AG08396 (cell line): ENCODE measurements around the gene CHAD.
"Not testable (repeated sequence)": the region's sequence is repeated elsewhere in the genome, so short reads cannot be mapped to it uniquely, and the experiment has no call there.

Experiments
- DNase-seq: peaks from one replicate; pipeline ENCODE4 v3.0.0; 2012; ENCODE audit warnings: low spot score, mixed read lengths

CHAD gene

DNA sequence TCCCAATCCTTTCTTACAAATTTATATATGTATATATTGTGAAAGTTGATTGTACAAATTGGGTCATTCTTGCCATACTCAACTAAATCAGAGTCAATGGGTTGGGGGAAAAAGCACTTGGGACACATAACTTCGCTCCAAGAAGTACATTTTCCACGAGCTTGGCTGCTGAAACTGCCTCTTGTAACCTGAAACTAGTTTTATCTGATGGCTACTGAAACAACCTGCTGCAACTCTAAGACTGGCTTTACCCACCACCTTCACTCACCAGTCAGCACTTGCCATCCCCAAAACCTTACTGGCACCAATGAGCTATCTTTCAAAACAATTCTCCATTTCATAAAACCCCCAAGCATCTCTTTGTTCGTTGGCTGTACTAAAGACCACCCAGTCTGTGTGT, 25.1 kb upstream of the CHAD start:
- no peak for DNase-seq

DNA sequence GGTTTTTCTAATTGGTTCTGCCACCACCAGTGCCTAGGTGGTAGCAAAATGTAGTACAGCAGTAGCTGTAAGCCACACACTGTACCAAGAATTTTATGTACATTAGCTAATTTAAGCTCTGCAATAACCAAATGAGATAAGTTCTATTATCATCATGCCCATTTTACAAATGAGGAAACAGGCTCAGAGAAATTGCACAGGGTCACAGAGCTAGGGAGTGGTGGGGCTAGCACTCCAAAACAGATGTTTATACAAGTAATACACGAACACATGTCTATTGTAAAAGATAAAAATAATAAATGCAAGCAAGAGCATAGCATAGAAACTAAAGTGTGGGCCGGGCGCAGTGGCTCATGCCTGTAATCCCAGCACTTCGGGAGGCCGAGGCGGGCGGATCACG, 23.5 kb upstream of the CHAD start:
- no peak for DNase-seq

DNA sequence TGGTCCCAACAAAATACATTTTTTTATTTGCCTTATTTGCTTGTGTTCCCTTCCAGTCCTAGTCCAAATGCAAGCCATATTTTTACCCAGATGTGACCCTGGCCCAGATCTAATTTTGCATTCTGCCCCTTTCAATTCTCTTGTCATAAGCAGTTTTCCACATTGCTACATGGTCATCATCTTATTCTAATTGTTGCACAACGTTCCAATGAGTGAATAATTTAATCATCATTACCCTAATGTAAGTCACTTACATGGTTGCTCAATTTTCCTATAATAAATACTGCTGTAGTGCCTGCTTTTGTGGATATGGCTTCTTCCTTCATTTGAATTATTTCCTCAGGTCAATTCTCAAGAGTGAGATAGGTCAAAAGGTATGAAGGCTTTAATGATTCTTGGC, 22.8 kb upstream of the CHAD start:
- no peak for DNase-seq

DNA sequence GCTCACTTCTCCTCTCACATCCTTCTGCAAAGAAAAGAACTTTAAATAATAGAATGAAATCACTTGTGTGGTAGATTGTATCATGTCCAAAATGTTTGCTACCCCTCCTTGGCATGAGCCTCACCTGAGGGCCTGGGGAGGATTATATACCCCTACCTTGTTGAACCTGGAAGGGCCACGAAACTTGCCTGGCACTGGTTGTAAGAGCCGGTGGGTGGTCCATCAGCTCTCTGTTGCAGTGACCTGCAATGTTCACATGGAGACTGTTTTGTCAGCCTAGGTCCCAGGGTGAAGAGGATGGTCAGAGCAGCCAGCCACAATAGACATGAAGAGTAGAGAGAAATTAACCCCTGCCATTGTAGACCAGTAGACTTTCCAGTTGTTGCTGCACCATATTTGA, 20.2 kb upstream of the CHAD start:
- no peak for DNase-seq

DNA sequence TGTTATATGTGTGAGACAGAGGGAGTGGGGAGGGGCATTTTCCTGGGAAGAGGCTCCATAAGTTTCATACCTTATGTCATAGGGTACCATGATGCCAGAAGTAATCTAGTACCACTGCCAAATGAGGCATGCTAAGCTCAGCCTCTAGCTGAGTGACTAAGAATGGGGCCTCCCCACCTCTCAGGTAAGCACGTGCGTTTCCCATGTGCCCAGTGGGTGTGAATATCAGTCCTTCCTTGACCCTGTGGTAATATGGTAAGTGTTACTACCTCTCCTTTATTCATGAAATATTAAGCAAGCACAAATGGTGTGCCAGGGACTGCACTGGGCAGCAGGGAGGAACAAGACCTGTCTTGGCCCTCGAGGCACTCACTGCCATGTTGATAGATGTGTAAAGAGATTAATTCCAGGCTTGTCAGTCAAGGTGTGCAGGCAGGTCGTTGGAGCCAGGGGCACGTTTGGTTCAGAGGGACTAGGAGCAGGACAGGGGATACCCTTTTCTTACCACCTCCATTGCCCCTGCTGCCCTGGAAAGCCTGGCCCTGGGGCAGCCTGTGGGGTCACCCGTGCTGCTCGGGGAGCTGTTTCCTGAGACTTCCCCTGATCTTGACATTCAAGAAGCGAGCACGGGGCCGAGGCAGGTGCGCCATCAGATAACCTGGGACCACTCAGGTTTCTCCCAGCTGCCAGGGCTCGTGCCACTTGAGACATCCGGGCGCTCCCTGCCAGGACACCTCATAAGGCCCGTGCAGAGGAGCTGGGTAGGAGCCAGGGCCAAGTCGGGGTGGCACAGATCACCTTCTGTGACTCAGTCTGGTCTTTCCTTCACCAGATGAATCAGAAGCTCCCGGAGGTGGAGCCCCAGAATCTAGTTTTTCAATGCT, 18.8 kb upstream of the CHAD start:
- no peak for DNase-seq

DNA sequence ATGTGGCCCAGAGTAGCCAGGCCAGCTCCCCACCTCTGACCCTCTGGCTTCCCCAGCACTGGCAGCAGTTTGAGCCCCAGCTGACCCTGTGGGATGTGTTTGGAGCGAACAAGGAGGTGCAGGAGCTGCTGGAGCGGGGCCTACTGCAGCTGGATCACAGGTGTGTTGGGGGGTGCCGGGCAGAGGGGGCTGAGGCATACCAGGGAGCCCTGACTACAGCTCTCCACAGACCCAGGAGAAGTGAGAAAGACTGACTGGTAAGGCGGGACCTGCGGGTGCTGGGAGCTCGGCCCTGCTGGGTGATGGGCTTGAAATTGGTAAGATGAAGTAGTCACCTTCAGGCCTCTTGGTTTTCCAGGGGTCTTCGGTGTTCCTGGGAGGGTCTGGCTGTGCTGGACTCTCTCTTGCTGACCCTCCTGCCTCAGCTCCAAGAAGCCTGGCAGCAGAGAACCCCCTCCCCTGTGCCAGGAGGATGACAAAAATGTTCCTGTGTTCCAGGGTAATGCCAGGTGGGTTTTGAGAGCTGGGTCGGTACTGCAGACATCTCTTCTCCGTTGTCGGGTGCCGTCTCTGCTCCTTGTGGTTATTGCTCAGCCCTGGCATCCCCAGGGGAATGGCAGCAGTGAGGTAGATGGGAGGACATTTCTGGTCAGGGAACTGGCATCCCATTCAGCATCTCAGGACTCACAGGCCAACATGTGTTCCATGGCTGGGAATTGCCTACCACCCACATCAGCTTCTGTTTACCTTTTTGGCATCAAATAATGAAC, 15.9 kb upstream of the CHAD start:
- DNase-seq: no peak

DNA sequence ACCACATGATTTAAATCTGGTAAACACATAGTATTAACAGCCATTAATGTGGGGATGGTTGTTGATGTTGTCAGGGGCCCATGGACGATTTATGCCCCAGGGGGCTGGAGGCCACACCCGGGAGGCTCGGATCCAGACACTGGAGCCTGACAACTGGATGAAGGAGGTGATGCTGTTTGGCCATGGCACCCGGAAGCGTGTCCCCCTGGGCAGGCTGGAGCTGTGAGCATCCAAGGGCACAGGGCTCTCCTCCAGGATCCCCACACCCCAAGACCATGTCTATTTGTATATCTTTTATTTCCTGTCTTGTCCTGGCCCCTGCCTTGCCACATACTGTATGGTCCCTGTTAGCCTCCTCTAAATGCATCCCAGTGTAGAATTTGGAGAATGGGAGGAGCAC, 14.6 kb upstream of the CHAD start:
- no peak for DNase-seq

DNA sequence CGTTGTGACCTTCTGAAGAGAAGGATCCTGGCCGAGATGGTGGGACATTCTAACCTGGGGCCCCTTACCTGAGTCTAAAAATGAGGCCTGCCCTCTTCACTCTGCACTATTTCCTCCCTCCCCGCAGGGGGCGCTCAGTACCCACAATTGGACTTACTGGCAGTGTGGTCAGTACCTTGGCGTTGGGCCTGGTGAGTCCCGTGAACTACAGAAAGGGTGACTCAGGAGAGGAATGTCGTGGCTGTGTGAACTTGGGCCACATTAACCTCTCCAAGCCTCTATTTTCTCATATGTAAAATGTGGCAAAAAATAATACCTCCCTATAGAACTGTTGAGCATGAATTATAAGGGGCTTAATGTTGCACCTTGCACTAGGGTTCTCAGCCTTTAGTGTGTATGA, 13.8 kb upstream of the CHAD start:
- DNase-seq: peak; percentile 92

DNA sequence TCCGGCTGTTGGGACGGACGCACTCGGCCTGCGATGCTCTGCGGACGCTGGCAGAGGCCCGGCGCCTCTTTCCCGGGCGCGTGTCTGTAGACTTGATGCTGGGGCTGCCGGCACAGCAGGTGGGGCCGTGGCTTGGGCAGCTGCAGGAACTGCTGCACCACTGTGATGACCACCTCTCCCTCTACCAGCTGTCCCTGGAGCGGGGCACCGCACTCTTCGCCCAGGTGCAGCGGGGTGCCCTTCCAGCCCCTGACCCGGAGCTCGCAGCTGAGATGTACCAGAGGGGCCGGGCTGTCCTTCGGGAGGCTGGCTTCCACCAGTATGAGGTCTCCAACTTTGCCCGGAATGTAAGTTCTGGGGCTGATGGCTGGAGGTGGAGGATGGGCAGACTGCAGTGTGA, 13.4 kb upstream of the CHAD start:
- DNase-seq: no peak

DNA sequence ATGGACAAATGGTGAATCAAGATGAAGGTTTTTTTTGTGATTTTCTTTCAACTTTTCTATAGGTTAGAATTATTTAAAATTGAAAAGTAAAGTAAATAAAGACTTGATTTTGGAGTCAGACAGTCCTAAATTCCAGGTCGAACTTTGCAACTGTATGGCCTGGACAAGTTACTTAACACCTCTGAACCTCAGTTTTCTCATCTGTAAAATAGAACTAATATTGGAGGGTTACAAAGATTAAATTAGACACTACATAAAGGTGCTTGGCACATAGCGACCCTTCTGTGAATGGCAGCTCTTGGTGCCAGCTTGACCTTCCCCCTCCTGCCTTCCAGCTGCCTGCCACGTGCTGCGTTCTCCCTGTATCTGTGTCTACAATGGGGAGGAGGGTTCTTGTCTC, 13.0 kb upstream of the CHAD start:
- no peak for DNase-seq

DNA sequence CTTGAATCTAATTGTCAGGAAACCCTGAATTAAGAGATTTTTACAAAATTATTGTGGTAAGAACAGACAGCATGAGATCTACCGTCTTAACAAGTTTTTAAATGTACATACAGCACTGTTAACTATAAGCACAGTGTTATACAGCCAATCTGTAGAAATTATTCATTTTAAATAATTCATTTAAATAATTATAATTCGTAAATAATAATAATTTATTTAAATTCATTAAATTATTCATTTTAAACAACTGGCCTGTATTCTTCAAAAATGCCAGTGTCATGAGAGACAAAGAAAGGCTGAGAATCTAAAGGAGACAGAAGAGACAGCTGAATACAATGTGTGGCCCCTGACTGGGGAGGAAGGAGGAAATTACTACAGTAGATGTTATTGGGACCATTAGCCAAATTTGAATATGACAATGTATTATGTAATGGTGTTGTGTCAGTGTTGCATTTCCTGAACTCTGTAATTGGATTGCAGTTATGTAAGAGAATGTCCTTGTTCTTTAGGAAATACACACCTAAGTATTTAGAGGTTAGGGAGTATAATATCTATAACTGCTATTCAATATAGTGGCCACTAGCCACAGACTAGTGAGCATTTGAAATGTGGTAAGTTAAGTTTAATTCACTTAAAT, 12.3 kb upstream of the CHAD start:
- no peak for DNase-seq

DNA sequence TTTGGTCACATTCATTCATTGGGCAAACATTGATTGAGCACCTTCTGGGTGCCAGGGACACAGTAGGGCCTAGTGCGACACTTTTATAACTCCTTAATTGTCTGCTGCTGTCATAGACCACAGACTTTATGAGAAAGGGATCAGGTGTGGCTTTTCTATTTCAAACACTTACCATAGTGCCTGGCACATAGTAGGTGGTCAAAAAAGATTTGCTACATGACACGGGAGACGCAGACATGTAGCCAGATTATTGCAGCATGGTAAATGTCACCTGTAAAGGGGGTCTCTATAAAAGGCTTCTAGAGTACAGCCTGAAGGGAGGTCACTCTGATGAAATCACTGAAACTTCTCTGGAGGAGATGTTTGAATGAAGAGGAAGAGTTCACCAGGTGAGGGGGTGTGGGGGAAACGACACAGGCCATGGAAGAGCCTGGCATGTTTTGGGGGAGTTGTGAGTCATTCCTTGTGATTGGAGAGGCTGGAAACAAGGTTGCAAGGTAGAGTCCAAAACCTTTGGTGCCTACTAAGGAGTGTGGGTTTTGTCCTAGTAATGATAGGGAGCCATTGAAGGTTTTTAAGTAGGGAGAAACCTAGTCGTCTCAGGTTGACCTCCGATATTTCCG, 11.6 kb upstream of the CHAD start:
- DNase-seq: no peak

DNA sequence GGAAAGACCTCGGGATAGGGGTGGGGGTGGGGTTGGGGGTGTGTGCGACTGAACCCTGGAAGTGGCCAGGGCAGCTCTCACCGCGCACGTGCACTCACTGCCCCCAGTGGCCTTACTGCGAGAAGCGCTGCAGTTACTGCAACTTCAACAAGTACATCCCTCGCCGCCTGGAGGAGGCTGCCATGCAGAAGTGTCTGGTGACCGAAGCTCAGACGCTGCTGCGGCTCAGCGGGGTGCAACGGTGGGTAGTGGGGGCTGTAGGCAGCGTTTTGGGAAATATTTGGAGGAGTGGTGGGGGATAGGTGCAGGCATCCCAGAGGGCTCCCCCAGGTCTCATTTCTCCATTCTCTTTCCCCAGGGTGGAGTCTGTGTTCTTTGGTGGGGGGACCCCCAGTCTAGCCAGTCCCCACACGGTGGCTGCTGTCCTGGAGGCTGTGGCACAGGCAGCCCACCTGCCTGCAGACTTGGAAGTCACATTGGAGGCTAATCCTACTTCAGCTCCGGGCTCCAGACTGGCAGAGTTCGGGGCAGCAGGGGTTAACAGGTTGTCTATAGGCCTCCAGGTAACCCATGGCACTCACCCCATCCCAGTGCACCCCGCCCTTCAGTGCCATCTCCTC, 11.0 kb upstream of the CHAD start:
- DNase-seq: peak; percentile 90

DNA sequence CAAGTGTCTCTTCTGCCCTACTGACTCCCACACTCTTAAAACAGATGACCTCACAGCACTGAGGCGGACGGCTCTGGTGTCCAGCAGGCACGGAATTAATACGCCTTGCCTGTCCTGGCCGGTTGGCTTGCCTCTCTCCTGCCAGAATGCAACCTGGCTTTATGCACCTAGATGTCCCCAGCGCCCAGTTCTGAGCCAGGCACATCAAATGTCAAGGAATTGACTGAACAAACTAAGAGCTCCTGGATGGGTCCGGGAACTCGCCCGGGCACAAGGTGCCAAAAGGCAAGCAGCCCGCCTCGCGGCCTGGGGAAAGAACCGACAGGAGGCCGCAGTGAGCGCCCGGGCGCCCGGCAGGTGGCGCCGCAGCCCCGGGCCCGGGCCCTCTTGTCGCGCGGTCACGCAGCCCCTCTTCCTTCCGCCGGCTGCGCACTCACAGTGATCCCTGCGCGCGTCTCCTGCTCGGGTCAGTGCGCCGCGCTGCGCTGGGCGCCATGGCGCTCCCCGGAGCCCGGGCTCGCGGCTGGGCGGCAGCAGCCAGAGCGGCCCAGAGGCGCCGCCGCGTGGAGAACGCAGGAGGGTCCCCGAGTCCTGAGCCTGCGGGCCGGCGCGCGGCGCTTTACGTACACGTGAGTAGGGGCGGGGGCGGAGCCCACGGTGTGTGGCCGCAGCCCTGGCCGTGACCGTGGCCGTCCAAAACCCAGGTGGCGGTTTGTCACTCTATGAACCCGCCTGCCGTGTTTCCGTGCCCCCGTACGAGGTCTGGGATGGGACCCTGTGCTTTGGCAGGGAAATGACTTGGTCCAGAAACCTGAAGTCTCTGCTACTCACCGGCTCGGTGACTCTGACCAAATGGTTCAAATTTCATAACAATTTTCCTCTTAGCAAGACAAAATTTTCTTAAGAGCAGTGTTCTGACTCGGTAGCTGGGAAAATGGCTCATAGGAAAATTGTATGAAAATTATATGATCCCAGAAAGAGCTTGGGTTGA, 10.0 kb upstream of the CHAD start, which contains the start of gene RSAD1:
Gene RSAD1, plus strand, starts transcription at position 470 of the 991 bp plus-strand sequence. Its CDS starts 25 bp downstream, at position 495.
- peak; percentile 91 for DNase-seq

DNA sequence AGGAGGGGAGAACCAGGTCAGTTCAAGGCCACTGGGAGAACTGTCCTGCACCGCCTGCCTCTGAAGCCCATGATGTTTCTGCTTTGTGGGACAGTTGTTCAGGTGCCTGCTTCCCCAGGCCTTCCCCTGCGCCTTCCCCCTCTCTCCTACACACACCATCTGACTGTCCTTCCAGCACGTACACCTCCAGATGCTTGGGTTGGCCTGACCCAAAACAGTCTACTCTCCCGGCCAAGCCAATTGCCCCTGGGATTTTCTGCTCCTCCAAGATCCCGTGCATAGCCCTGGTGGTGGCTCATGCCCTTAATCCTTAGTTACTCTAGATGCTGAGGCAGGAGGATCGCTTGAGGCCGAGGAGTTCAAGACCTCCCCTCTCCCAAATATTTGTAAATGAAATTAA, 9.3 kb upstream of the CHAD start:
- DNase-seq: no peak

DNA sequence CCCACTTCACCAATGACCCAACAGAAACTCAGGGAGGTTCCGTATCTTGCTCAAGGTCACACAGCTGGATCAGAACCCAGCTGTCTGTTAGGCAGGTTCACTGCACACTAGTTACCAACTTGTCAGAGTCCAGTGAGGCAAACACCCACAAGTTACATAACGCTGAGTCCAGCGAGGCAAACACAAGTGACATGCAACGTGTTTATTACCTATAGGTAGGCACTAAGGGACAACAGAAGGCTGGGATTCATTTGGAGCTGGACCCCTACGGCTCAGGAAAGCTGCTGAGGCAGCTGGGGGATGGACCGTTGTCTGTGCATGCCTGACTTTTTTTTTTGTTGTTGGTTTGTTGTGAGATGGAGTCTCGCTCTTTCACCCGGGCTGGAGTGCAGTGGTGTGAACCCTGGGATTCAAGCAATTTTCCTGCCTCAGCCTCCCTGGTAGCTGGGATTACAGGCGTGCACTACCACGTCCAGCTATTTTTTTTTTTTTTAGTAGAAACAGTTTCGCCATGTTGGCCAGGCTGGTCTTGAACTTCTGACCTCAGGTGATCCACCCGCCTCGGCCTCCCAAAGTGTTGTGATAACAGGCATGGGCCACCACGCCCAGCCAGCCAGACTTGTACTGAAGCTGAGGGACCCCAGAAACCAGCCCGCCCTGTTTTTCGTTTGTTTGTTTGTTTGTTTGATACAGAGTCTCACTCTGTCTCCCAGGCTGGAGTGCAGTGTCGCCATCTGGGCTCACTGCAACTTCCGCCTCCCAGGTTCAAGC, 8.1 kb upstream of the CHAD start:
- no peak for DNase-seq

DNA sequence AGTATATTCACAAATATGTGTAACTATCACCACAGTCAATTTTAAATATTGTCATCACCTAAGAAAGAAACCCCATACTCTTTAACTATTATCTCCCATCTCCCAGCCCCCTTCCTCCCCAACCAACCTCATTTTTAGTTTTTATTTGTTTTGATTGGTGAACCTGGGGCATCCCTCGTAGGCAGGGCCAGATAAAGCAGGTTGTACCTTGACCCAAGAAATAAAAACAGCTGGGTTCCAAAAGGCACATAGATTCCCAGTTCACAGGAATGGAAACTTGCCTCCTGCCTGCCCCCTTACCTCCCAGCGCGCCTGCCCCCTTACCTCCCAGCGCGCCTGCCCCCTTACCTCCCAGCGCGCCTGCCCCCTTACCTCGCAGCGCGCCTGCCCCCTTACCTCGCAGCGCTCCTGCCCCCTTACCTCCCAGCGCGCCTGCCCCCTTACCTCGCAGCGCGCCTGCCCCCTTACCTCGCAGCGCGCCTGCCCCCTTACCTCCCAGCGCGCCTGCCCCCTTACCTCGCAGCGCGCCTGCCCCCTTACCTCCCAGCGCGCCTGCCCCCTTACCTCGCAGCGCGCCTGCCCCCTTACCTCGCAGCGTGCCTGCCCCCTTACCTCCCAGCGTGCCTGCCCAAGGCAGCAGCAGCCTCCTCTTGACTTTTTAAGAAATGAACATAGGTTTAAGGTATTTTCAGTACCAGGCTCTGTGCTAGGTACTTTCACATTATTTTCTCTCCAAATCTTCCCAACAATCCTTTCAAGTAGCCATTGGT, 7.3 kb upstream of the CHAD start:
- not testable (repeated sequence) for DNase-seq

DNA sequence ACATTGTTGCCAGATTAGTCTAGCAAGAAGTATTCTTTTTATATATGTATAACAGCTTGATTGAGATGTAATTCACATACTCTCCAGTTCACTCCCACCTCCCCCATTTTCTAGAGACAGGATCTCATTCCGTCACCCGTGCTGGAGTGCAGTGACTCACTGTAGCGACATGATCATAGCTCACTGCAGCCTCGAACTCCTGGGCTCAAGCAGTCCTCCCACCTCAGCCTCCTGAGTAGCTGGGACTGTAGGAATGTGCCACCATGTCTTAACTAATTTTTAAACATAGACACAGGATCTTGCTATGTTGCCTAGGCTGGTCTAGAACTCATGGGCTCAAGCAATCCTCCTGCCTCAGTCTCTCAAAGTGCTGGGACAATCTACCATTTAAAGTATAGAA, 6.7 kb upstream of the CHAD start:
- no peak for DNase-seq

DNA sequence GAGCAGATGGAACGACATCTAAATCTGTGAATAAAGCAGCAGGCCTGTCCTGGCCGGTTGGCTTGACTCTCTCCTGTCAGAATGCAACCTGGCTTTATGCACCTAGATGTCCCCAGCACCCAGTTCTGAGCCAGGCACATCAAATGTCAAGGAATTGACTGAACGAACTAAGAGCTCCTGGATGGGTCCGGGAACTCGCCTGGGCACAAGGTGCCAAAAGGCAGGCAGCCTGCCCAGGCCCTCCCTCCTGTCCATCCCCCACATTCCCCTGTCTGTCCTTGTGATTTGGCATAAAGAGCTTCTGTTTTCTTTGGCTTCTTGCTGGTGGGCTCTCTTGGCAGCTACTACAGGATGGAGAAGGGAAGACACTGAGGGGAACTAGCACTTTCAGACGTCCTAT, 5.8 kb upstream of the CHAD start:
- no peak for DNase-seq
